PC-3 (cell line): Measurements from ENCODE around the gene LEKR1. TPM values are rescaled to one million over a fixed set of nuclear protein-coding genes. Genes with fewer than 3 reads are reported as not detected.

ENCODE experiments used
- ATAC-seq: fragments of 200-7000 bp; cut with Tn5 transposase; 2 replicates; pipeline ENCODE4 v1.9.1; 2020; ENCODE audit warnings: mild to moderate bottlenecking, moderate library complexity
- BruUV-seq: library from RNA; stranded (reverse); fragments of 400-500 nt; replicated peaks from 2 replicates; lab custom pipeline; 2021; lab: Mats Ljungman, UMichigan
- CTCF ChIA-PET: fragments of 300-600 bp; sonication (Branson Sonifier 250); formaldehyde crosslinking; loops from one replicate; lab custom pipeline; 2022; ENCODE audit warnings: antibody characterized with exemption; lab: Charles Lee
- POLR2A ChIA-PET: fragments of 300-600 bp; sonication (Branson Sonifier 250); formaldehyde crosslinking; loops from one replicate; lab custom pipeline; 2022; ENCODE audit warnings: antibody characterized with exemption; ENCODE audit not compliant: unreplicated experiment; lab: Charles Lee
- DNase-seq: peaks from one replicate; pipeline ENCODE4 v3.0.0-alpha.2; 2015
- H2AFZ ChIP-seq: fragments of 300-600 bp; sonication (generic); 2 replicates; pipeline ENCODE4 v1.6.0; 2016; ENCODE audit warnings: antibody characterized with exemption, low read length
- H3F3A ChIP-seq: fragments of 300-600 bp; sonication (generic); one replicate; pipeline ENCODE4 v1.6.0; 2017; ENCODE audit warnings: antibody characterized with exemption, low read length, control low read depth, mild to moderate bottlenecking; ENCODE audit not compliant: unreplicated experiment
- H3K27ac ChIP-seq: fragments of 300-600 bp; sonication (generic); 2 replicates; pipeline ENCODE4 v1.5.1; 2016; ENCODE audit warnings: mild to moderate bottlenecking, low read length
- H3K27me3 ChIP-seq: fragments of 300-600 bp; sonication (generic); 2 replicates; pipeline ENCODE4 v1.6.1; 2016; ENCODE audit warnings: low read length, mixed read lengths
- H3K36me3 ChIP-seq: fragments of 300-600 bp; sonication (generic); 2 replicates; pipeline ENCODE4 v1.6.1; 2016; ENCODE audit warnings: low read depth, mixed run types, low read length, mixed read lengths
- H3K4me1 ChIP-seq: fragments of 300-600 bp; sonication (generic); 2 replicates; pipeline ENCODE4 v1.5.1; 2016; ENCODE audit warnings: low read length; ENCODE audit not compliant: insufficient read depth
- H3K4me2 ChIP-seq: fragments of 300-600 bp; sonication (generic); 2 replicates; pipeline ENCODE4 v1.6.0; 2016; ENCODE audit warnings: low read length
- H3K4me3 ChIP-seq: fragments of 300-600 bp; sonication (generic); 2 replicates; pipeline ENCODE4 v1.5.1; 2016; ENCODE audit warnings: mild to moderate bottlenecking, low read length, mixed read lengths
- H3K79me2 ChIP-seq: fragments of 300-600 bp; sonication (generic); 2 replicates; pipeline ENCODE4 v1.6.1; 2017; ENCODE audit warnings: low read length, mixed read lengths
- H3K9ac ChIP-seq: fragments of 300-600 bp; sonication (generic); 2 replicates; pipeline ENCODE4 v1.6.0; 2016; ENCODE audit warnings: mild to moderate bottlenecking, low read length
- H3K9me2 ChIP-seq: fragments of 300-600 bp; sonication (generic); replicated peaks from 2 replicates; pipeline ENCODE4 v1.6.1; 2016; ENCODE audit warnings: mixed run types, low read length, mixed read lengths
- H3K9me3 ChIP-seq: fragments of 300-600 bp; sonication (generic); 2 replicates; pipeline ENCODE4 v1.6.1; 2016; ENCODE audit warnings: low read length, mixed read lengths
- H4K20me1 ChIP-seq: fragments of 300-600 bp; sonication (generic); 2 replicates; pipeline ENCODE4 v1.6.1; 2016; ENCODE audit warnings: low read length, mixed read lengths
- CTCF ChIP-seq: fragments of 300-600 bp; sonication (generic); conservative IDR thresholded peaks from 2 replicates; pipeline ENCODE4 v1.5.1; 2017; ENCODE audit warnings: antibody characterized with exemption, low read depth, mild to moderate bottlenecking, low read length
- EZH2 ChIP-seq: fragments of 300-600 bp; sonication (generic); IDR thresholded peaks from one replicate; pipeline ENCODE4 v1.6.1; 2017; ENCODE audit warnings: antibody characterized with exemption, mild to moderate bottlenecking, low read length; ENCODE audit not compliant: unreplicated experiment
- EZH2phosphoT487 ChIP-seq: fragments of 300-600 bp; sonication (generic); IDR thresholded peaks from 2 replicates; pipeline ENCODE4 v1.6.1; 2018; ENCODE audit warnings: mild to moderate bottlenecking, antibody characterized with exemption, low read length, borderline replicate concordance
- intact Hi-C: fragments of 100-400 bp; cut with micrococcal nuclease; formaldehyde crosslinking; loops from 2 replicates; pipeline ENCODE4 v1.9.0; 2023
- total RNA-seq: library from RNA; depleted of rRNA; stranded (reverse); fragments of >200 nt; gene quantifications from 2 replicates; pipeline ENCODE4 v1.2.3, GENCODE V29; 2014

LEKR1 gene
- total RNA-seq, 1 experiment from 2014 or later, result 0.15 TPM

GRCh38 chr3:157065201-157065600 lies 239.0 kb downstream of the LEKR1 start:
- ATAC-seq (no peak), DNase-seq (no peak)
- H3K27ac ChIP-seq, result no peak overlapping the region

GRCh38 chr3:157066335-157067098 lies 240.4 kb downstream of the LEKR1 start:
- Histone ChIP-seq H3K27ac (peak overlapping the region; percentile 77), H3K4me3 (no peak overlapping the region), H4K20me1 (no peaks in the 10 kb centered on the region), H2AFZ (peak overlapping the region; percentile 45), H3K27me3 (no peaks in the 10 kb centered on the region), H3K9me3 (no peaks in the 10 kb centered on the region), H3K4me1 (peaks cover 11% of the 10 kb centered on the region), H3F3A (no peaks in the 10 kb centered on the region), H3K9ac (peak overlapping the region; percentile 52), H3K79me2 (no peaks in the 10 kb centered on the region), H3K9me2 (no peaks in the 10 kb centered on the region), H3K36me3 (no peaks in the 10 kb centered on the region), H3K4me2 (peak overlapping the region; percentile 26; the same call in 1 of the 2 replicates)
- POLR2A ChIA-PET, result interaction anchor here (0.7 kb wide), 1 partner anchor 36 kb away, joined by 3 read pairs; no protein-coding TSS in a partner anchor
- TF ChIP-seq EZH2 (no peak), EZH2phosphoT487 (no peak), CTCF (no peak)
- CTCF ChIA-PET, result interaction anchor here (0.6 to 0.7 kb wide), 3 partner anchors 16 to 886 kb away, joined by 3 to 4 read pairs (median 3); no protein-coding TSS in a partner anchor
- peak; percentile 67 for ATAC-seq
- BruUV-seq, result no TSS peak
- peak; percentile 61 for DNase-seq
- intact Hi-C loops, result loop anchor here (5.0 kb wide), 1 partner anchor 174 kb away; no protein-coding TSS in a partner anchor

More at GRCh38 chr3:157065201-157065600, 239.0 kb downstream of the LEKR1 start:
- ChIA-PET POLR2A (no interaction called here), CTCF (no interaction called here)
- Histone ChIP-seq H3K4me2 (no peak overlapping the region), H3F3A (no peaks in the 10 kb centered on the region), H3K27me3 (no peaks in the 10 kb centered on the region), H3K4me3 (no peak overlapping the region), H3K9ac (no peak overlapping the region), H3K79me2 (no peaks in the 10 kb centered on the region), H3K36me3 (no peaks in the 10 kb centered on the region), H4K20me1 (no peaks in the 10 kb centered on the region), H2AFZ (no peak overlapping the region), H3K9me2 (no peaks in the 10 kb centered on the region), H3K9me3 (no peaks in the 10 kb centered on the region), H3K4me1 (peaks cover 11% of the 10 kb centered on the region)
- TF ChIP-seq CTCF (no peak), EZH2 (no peak), EZH2phosphoT487 (no peak)
- intact Hi-C loops, result loop anchor here (5.0 kb wide), 1 partner anchor 173 kb away; no protein-coding TSS in a partner anchor
- BruUV-seq, result no TSS peak
